CD4-positive, alpha-beta T cell treated with Interleukin-21 for 1 hour (primary cell): ENCODE data around the gene PARD3.
"Not testable (repeated sequence)": the region's sequence is repeated elsewhere in the genome, so short reads cannot be mapped to it uniquely, and the experiment has no call there.

Experiments
- DNase-seq: peaks from one replicate; pipeline ENCODE4 v3.0.0-alpha.2; 2020

The PARD3 gene

DNA sequence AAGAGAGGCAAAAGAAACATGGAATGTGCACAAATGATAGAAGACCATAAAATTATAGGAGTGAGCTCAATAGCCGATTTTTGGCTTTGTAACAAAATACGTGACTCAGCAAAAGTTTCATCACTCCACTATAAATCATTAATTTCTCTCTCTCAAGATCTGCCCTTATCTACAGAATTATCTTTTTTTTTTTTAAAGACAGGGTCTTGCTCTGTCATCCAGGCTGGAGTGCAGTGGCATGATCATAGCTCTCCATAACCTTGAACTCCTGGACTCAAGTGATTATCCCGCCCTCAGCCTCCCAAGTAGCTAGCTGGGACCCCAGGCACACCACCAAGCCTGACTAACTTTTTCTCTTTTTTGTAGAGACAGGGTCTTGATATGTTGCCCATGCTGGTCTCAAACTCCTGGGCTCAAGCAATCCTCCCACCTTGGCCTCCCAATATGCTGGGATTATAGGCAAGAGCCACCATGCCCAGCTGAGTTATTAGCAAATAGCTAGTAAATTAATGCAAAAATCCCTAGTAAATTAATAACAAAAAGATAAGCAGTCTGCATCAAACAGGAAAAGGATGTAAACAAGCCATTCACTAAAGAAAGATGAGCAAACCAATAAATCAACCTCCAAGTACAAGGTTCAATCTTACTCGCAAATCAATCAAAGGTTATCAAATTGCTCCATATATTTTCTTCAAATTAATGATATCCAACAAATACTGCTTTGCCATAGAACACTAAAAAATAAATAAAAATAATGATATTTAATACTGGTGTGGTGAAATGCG is 450.7 kb downstream of the PARD3 start:
- no peak for DNase-seq

- no peak for DNase-seq
Measured at GRCh38 chr10:34360984-34361383, 454.1 kb downstream of the PARD3 start.

- DNase-seq: no peak
Measured at GRCh38 chr10:34359435-34359813, 455.7 kb downstream of the PARD3 start.

DNA sequence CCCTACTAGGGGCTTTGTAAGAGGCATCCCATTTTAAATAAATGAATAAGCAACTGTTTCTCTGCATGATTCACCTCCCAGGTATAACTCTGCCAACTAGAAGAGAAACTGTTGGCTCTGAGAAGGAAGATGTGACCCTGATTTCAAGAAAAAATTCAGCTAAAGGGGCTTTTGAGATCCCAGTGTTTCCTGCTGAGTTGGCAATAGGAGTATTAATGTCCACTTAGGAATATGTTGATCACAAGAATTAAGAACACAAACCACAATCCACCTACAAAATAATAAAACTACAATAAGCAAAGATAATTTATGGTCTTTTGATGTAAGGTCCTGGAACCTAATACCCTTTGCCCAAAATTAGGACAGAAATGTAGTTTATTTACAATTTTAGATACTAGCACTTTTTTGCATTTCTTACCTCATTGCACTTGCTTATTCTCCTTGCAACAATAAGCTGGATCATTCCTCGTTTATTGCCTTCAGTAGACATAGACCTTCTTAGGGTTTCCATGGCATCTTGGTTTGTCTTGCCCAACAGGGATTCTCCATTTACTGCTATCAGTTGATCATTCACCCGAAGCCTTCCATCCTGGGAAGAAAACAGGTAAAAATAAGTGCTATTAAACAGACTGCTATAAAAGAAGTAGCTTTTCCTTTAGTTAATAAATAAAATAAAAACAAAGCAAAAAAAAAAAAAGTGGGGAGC is 456.2 kb downstream of the PARD3 start:
- DNase-seq: no peak

DNA sequence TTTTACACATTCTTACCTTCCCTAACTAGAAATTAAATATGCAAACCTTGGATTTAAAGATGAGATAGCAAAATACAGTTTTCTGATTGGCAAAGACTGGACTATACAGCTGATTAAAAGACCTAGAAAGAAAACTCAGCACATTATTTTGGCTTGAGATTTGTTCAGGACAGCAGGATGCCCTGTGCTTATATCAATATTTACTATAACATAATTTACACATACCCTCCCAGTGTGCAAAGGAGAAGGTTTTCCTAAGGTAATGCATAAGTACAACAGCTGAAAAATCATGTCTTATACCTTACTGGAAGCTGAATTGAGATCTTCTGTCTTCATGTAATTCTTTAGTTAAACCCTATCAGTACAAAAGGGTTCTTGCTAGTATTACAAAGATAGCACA is 458.6 kb downstream of the PARD3 start:
- DNase-seq: no peak

- not testable (repeated sequence) for DNase-seq
Measured at GRCh38 chr10:34353530-34353929, 461.6 kb downstream of the PARD3 start.

GRCh38 chr10:34352599-34353204 is 462.4 kb downstream of the PARD3 start:
- not testable (repeated sequence) for DNase-seq

DNA sequence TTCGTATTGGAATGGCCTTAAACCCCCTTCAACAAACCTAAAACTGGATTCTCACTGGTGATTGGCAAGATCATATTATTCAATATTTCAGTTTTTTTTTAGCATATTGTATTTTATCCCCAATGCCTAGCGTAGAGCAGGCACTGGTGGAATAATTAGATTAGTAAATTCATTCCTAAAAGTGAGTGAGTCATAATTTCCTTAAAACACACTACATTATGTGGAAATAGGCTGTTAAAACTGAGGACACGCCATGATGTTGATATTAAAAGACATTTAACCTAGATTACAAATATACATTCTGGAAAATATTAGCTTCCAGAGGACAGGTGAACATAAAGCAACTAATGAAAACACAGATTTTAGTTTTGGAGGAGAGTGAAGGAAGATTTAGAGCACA is 463.9 kb downstream of the PARD3 start:
- no peak for DNase-seq

DNA sequence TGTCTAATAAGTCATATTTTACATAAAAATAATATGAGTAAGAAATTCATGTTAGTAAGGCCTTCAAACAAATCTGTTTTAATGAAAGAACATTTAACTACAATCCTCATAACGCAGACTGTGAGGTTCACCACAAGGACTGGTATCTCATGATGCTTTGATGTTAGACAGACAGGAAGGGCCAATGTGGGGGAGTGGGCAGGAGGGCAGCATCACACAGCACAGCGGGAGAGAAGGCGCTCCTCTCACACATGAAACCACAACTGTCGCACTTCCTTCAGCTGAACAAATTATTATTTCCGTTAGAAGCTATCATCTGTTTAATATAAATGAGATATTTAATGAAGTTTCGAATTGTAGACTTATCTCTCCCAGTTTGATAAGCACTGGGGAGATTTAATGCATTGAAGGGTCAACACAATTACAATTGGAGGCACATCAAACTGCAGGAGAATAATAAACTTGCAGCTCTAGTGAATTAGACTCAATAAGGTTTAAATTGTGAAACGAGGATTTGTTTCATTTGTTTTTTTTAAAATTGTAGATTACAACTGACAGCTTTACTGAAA is 466.1 kb downstream of the PARD3 start:
- no peak for DNase-seq

DNA sequence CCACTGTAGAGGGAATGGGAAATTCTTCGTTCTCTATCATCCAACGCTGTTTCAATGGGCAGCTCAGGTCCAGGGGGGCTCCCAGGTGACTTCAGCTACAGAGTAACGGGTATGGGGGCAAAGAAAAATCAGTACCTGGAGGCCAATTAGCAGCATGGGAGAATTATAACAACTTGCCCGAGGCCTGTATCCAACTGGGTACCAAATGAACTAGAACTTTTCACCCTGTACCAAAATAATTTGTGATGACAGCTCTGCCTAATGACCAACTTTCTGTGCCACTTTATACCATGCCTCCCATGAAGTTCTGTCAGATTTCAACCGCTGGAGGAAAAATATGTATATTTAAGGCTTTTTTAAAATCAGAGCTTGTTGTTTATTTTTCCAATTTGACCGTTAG is 467.1 kb downstream of the PARD3 start:
- no peak for DNase-seq

- no peak for DNase-seq
Measured at GRCh38 chr10:34347131-34347530, 468.0 kb downstream of the PARD3 start.

- no peak for DNase-seq
Measured at GRCh38 chr10:34346516-34347100, 468.5 kb downstream of the PARD3 start.

GRCh38 chr10:34345383-34345782 is 469.7 kb downstream of the PARD3 start:
- no peak for DNase-seq

DNA sequence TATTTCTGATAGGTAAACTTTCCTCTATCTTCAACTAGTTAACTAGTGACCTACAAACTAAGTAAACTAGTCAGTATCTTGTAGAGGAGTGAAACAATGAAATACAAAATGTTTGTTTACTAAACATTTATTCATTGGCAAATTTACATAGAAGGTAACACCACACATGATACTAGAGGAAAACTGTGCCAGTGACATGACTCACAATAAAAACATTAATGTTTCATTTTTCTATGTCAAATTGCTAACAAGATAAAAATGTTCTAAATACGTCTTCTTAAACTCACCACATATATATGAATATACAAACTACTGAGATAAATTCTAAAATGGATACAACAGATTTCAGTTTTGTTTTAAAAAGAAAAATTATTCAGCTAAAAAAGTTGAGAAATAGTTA is 471.3 kb downstream of the PARD3 start:
- no peak for DNase-seq

DNA sequence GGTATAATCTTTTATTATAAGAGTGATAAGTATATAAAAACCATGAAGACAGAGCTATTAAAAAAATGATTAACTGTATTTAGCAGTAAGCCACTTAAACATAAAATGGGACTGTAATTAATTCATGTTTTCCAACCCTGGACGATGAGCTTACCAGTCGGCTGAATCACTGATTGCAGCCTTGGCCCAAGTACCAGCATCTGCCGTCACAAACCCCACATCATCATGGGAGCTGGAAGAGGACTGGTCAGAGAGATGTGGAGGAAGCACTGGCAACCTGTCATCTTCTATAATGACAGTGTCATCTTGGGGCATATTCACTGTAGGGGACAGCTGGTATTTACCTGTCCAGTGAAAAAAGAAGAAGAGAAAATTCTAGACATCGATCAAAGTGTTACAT is 473.6 kb downstream of the PARD3 start:
- DNase-seq: no peak

- no peak for DNase-seq
Measured at GRCh38 chr10:34340934-34341333, 474.2 kb downstream of the PARD3 start.

GRCh38 chr10:34339816-34340553 is 475.1 kb downstream of the PARD3 start:
- no peak for DNase-seq

- DNase-seq: no peak
Measured at GRCh38 chr10:34337917-34338316, 477.2 kb downstream of the PARD3 start.

GRCh38 chr10:34335960-34336690 is 479.0 kb downstream of the PARD3 start:
- DNase-seq: no peak

GRCh38 chr10:34334908-34335307 is 480.2 kb downstream of the PARD3 start:
- DNase-seq: no peak

DNA sequence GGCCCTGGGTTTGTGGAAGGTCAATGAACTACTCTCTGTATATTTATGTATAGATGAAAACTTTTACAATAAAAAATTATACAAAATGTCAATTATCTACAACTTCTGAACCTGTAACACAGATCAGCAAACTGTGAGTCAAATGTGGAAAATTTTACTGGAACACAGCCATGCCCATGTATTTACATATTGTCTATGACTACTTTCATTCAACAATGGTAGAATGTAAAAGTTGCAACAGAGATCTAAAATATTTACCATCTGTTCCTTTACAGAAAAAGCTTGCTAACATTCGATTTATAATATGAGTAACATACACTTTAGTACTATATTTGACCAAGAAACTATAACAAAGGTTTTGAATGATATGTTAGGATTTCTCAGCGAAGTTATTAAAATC is 481.6 kb downstream of the PARD3 start:
- no peak for DNase-seq

DNA sequence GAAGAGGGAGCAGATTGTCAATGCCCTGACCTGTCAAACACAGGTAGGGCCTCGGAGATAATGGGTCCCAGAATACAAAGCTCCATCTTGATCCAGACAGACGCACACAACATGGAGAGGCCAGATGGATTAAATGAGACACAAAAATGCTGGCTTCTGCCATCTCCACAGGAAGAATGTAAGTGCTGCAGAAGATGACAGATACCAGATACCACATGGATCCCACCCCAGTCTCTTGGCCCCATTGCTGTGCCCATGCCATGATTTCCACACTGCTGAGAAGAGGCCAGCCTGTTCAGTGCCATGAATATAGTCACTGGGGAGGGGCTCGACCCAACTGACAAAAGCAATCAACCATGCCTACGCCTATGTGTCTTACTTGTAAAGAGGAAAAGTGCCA is 487.9 kb downstream of the PARD3 start:
- no peak for DNase-seq
